ENCODE measurements around the gene CDK17. TPM values are rescaled to one million over a fixed set of nuclear protein-coding genes. Genes with fewer than 3 reads are reported as not detected.
A peak's percentile ranks its signal among the peaks of the same experiment; 100 is the strongest.

The CDK17 gene
- total RNA-seq, 1 experiment from 2014 or later, result 21.4 TPM

GRCh38 chr12:96448300-96448699 is 48.1 kb upstream of the CDK17 start:
- peak overlapping the region; percentile 91 for H2AFZ ChIP-seq (ENCODE audit: low read depth, low read length, poor library complexity, severe bottlenecking)
- no peaks in the 10 kb centered on the region for H3K36me3 ChIP-seq (ENCODE audit: control insufficient read depth in 1 of 2, insufficient read depth in 2 of 2, low read length in 2 of 2)
- no peak overlapping the region for H3K9ac ChIP-seq (ENCODE audit: low read length)
- no peaks in the 10 kb centered on the region for H4K20me1 ChIP-seq (ENCODE audit: insufficient read depth)
- peaks cover 0 to 3% of the 10 kb centered on the region in 2 experiments; a peak in 1 of 4 replicates for H3K4me1 ChIP-seq (ENCODE audit: control insufficient read depth in 1 of 2, insufficient read depth in 2 of 2, low read length in 2 of 2)
- ATAC-seq, result no peak
- H3K27me3 ChIP-seq (ENCODE audit: insufficient read depth, low read length), result no peaks in the 10 kb centered on the region
- POLR2A ChIA-PET, result interaction anchor here (1.4 kb wide), 1 partner anchor 9 kb away, joined by 3 read pairs; no protein-coding TSS in a partner anchor
- TF ChIP-seq MAX (IDR thresholded peaks at IDR 0.05) (no peak), TCF7L2 (IDR thresholded peaks at IDR 0.05; ENCODE audit: borderline replicate concordance, extremely low read depth, insufficient read depth, insufficient read length) (no peak), CEBPB (IDR thresholded peaks at IDR 0.05; ENCODE audit: low read depth) (no peak), YY1 (IDR thresholded peaks at IDR 0.05; ENCODE audit: extremely low read depth, insufficient replicate concordance, low read depth, low read length) (no peak), CBX3 (IDR thresholded peaks at IDR 0.05; ENCODE audit: low read depth) (no peak), POLR2AphosphoS5 (IDR thresholded peaks at IDR 0.05; ENCODE audit: low read depth, low read length) (no peak), SIN3A (IDR thresholded peaks at IDR 0.05; ENCODE audit: low read depth) (no peak), ATF3 (IDR thresholded peaks at IDR 0.05) (no peak), ZNF274 (IDR thresholded peaks at IDR 0.05; ENCODE audit: low read depth, low read length) (no peak), POLR2A (IDR thresholded peaks at IDR 0.05; ENCODE audit: borderline replicate concordance, extremely low read depth, insufficient read depth, insufficient read length) (no peak), ELF1 (IDR thresholded peaks at IDR 0.05; ENCODE audit: borderline replicate concordance, low read depth) (no peak), SP1 (IDR thresholded peaks at IDR 0.05; ENCODE audit: low read depth) (no peak), EGR1 (IDR thresholded peaks at IDR 0.05; ENCODE audit: low read depth) (no peak), EZH2phosphoT487 (IDR thresholded peaks at IDR 0.05; ENCODE audit: borderline replicate concordance) (no peak), JUND (IDR thresholded peaks at IDR 0.05) (no peak), RAD21 (IDR thresholded peaks at IDR 0.05; ENCODE audit: low read depth) (no peak)
- TF ChIP-seq, protein P1, sequence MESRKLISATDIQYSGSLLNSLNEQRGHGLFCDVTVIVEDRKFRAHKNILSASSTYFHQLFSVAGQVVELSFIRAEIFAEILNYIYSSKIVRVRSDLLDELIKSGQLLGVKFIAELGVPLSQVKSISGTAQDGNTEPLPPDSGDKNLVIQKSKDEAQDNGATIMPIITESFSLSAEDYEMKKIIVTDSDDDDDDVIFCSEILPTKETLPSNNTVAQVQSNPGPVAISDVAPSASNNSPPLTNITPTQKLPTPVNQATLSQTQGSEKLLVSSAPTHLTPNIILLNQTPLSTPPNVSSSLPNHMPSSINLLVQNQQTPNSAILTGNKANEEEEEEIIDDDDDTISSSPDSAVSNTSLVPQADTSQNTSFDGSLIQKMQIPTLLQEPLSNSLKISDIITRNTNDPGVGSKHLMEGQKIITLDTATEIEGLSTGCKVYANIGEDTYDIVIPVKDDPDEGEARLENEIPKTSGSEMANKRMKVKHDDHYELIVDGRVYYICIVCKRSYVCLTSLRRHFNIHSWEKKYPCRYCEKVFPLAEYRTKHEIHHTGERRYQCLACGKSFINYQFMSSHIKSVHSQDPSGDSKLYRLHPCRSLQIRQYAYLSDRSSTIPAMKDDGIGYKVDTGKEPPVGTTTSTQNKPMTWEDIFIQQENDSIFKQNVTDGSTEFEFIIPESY (IDR thresholded peaks at IDR 0.05; ENCODE audit: extremely low read depth, insufficient replicate concordance, low read length), result no peak
- TF ChIP-seq, protein P2, sequence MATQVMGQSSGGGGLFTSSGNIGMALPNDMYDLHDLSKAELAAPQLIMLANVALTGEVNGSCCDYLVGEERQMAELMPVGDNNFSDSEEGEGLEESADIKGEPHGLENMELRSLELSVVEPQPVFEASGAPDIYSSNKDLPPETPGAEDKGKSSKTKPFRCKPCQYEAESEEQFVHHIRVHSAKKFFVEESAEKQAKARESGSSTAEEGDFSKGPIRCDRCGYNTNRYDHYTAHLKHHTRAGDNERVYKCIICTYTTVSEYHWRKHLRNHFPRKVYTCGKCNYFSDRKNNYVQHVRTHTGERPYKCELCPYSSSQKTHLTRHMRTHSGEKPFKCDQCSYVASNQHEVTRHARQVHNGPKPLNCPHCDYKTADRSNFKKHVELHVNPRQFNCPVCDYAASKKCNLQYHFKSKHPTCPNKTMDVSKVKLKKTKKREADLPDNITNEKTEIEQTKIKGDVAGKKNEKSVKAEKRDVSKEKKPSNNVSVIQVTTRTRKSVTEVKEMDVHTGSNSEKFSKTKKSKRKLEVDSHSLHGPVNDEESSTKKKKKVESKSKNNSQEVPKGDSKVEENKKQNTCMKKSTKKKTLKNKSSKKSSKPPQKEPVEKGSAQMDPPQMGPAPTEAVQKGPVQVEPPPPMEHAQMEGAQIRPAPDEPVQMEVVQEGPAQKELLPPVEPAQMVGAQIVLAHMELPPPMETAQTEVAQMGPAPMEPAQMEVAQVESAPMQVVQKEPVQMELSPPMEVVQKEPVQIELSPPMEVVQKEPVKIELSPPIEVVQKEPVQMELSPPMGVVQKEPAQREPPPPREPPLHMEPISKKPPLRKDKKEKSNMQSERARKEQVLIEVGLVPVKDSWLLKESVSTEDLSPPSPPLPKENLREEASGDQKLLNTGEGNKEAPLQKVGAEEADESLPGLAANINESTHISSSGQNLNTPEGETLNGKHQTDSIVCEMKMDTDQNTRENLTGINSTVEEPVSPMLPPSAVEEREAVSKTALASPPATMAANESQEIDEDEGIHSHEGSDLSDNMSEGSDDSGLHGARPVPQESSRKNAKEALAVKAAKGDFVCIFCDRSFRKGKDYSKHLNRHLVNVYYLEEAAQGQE (IDR thresholded peaks at IDR 0.05; ENCODE audit: low read depth), result no peak
- TF ChIP-seq, protein P3, sequence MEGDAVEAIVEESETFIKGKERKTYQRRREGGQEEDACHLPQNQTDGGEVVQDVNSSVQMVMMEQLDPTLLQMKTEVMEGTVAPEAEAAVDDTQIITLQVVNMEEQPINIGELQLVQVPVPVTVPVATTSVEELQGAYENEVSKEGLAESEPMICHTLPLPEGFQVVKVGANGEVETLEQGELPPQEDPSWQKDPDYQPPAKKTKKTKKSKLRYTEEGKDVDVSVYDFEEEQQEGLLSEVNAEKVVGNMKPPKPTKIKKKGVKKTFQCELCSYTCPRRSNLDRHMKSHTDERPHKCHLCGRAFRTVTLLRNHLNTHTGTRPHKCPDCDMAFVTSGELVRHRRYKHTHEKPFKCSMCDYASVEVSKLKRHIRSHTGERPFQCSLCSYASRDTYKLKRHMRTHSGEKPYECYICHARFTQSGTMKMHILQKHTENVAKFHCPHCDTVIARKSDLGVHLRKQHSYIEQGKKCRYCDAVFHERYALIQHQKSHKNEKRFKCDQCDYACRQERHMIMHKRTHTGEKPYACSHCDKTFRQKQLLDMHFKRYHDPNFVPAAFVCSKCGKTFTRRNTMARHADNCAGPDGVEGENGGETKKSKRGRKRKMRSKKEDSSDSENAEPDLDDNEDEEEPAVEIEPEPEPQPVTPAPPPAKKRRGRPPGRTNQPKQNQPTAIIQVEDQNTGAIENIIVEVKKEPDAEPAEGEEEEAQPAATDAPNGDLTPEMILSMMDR (IDR thresholded peaks at IDR 0.05 in 2 of 3, conservative IDR thresholded peaks at IDR 0.05 in 1 of 3; ENCODE audit: borderline replicate concordance in 1 of 3, insufficient read depth in 1 of 3, low read depth in 2 of 3, low read length in 2 of 3), result no peak
- RAD21 ChIA-PET (ENCODE audit: low non-redundant PET in 1 of 2, low total read pairs in 2 of 2, uncharacterized antibody in 2 of 2, unreplicated experiment in 2 of 2), result no interaction called here
- BruUV-seq (replicated peaks), result no TSS peak
- H3K4me3 ChIP-seq (replicated peaks in 1 of 2; ENCODE audit: low read depth in 1 of 2, low read length in 2 of 2), result no peak overlapping the region
- no peaks in the 10 kb centered on the region for H3K9me2 ChIP-seq (ENCODE audit: insufficient read depth)
- DNase-seq (ENCODE audit: low read depth, low spot score), result no peak
- intact Hi-C loops (cut with micrococcal nuclease), result no loop called here
- H3K79me2 ChIP-seq (ENCODE audit: insufficient read depth, low read length), result no peaks in the 10 kb centered on the region
- no peak overlapping the region for H3K27ac ChIP-seq (ENCODE audit: low read depth, low read length)
- CTCF ChIA-PET, result no interaction called here
- no peak overlapping the region for H3K4me2 ChIP-seq (ENCODE audit: low read length)
- no peaks in the 10 kb centered on the region for H3K9me3 ChIP-seq (ENCODE audit: control insufficient read depth in 1 of 2, insufficient read depth in 1 of 2, low read depth in 1 of 2, low read length in 2 of 2)

All from HCT116 (cell line).